GM06990 (cell line): Measurements from ENCODE around the gene ZBTB20.
"Not testable (repeated sequence)": the region's sequence is repeated elsewhere in the genome, so short reads cannot be mapped to it uniquely, and the experiment has no call there.

ENCODE experiments used
- DNase-seq: peaks from one replicate; pipeline ENCODE4 v3.0.0-alpha.2; 2011; ENCODE audit not compliant: insufficient read length; ENCODE audit errors: extremely low read depth
- H3K27me3 ChIP-seq: replicated peaks from 2 replicates; pipeline ENCODE4 v1.6.0; 2011; ENCODE audit warnings: low read length; ENCODE audit not compliant: control insufficient read depth, insufficient read depth
- H3K36me3 ChIP-seq: 2 replicates; pipeline ENCODE4 v1.5.1; 2011; ENCODE audit warnings: low read length; ENCODE audit not compliant: control insufficient read depth, insufficient read depth
- H3K4me3 ChIP-seq: replicated peaks from 2 replicates; pipeline ENCODE4 v1.5.1; 2011; ENCODE audit warnings: low read depth, mild to moderate bottlenecking, control low read depth, low read length
- CTCF ChIP-seq: IDR thresholded peaks from 2 replicates; pipeline ENCODE4 v1.5.1; 2011; ENCODE audit warnings: low read length, control low read depth, mild to moderate bottlenecking, inconsistent platforms; ENCODE audit not compliant: insufficient read depth, poor library complexity, severe bottlenecking

ZBTB20 gene

GRCh38 chr3:115134648-115135347, 12.3 kb downstream of the ZBTB20 start:
- TF ChIP-seq CTCF = no peak
- no peak for DNase-seq
- H3K36me3 ChIP-seq = no peaks in the 10 kb centered on the region
- H3K27me3 ChIP-seq = no peaks in the 10 kb centered on the region
- H3K4me3 ChIP-seq = no peak overlapping the region

GRCh38 chr3:115127208-115127607, 19.9 kb downstream of the ZBTB20 start:
- no peak overlapping the region for H3K4me3 ChIP-seq
- no peaks in the 10 kb centered on the region for H3K27me3 ChIP-seq
- no peak for DNase-seq
- H3K36me3 ChIP-seq = no peaks in the 10 kb centered on the region
- TF ChIP-seq CTCF = no peak

GRCh38 chr3:115120597-115120996, 26.5 kb downstream of the ZBTB20 start:
- H3K27me3 ChIP-seq = no peaks in the 10 kb centered on the region
- no peak for DNase-seq
- H3K36me3 ChIP-seq = no peaks in the 10 kb centered on the region
- H3K4me3 ChIP-seq = no peak overlapping the region
- TF ChIP-seq CTCF = no peak

- no peak for DNase-seq
- TF ChIP-seq CTCF = no peak
- Histone ChIP-seq H3K27me3 (no peaks in the 10 kb centered on the region), H3K4me3 (no peak overlapping the region), H3K36me3 (no peaks in the 10 kb centered on the region)
Measured at GRCh38 chr3:115113367-115113766, 33.7 kb downstream of the ZBTB20 start.

GRCh38 chr3:115111632-115112031, 35.5 kb downstream of the ZBTB20 start:
- Histone ChIP-seq H3K36me3 (no peaks in the 10 kb centered on the region), H3K27me3 (no peaks in the 10 kb centered on the region), H3K4me3 (no peak overlapping the region)
- DNase-seq = no peak
- no peak for TF ChIP-seq CTCF

- Histone ChIP-seq H3K36me3 (no peaks in the 10 kb centered on the region), H3K4me3 (no peak overlapping the region), H3K27me3 (no peaks in the 10 kb centered on the region)
- TF ChIP-seq CTCF = no peak
- no peak for DNase-seq
Measured at GRCh38 chr3:115110830-115111229, 36.3 kb downstream of the ZBTB20 start.

GRCh38 chr3:115110066-115110465, 37.0 kb downstream of the ZBTB20 start:
- H3K4me3 ChIP-seq, DNase-seq, H3K36me3 ChIP-seq, H3K27me3 ChIP-seq: not testable (repeated sequence)
